ENCODE data around the gene LPCAT1.

- TF ChIP-seq POLR2AphosphoS5 (IDR thresholded peaks at IDR 0.05; ENCODE audit: low read depth, low read length) (no peak), EZH2phosphoT487 (IDR thresholded peaks at IDR 0.05; ENCODE audit: borderline replicate concordance) (no peak), REST (IDR thresholded peaks at IDR 0.05; ENCODE audit: low read depth) (no peak), CTCF (IDR thresholded peaks at IDR 0.05 in 2 of 3, conservative IDR thresholded peaks at IDR 0.05 in 1 of 3; ENCODE audit: borderline replicate concordance in 1 of 3, insufficient read depth in 1 of 3, low read depth in 2 of 3, low read length in 2 of 3) (no peak), MAX (IDR thresholded peaks at IDR 0.05) (no peak), YY1 (IDR thresholded peaks at IDR 0.05; ENCODE audit: extremely low read depth, insufficient replicate concordance, low read depth, low read length) (no peak), POLR2A (IDR thresholded peaks at IDR 0.05; ENCODE audit: borderline replicate concordance, extremely low read depth, insufficient read depth, insufficient read length) (no peak), EZH2 (IDR thresholded peaks at IDR 0.05) (no peak)
Observed at GRCh38 chr5:1437876-1438559, 85.7 kb downstream of the LPCAT1 start.

All from HCT116 (cell line).